Activated CD4-positive, alpha-beta T cell treated with anti-CD3 and anti-CD28 coated beads, Interleukin-2, amount 10 ng/mL, durations not matched to agents 24 days and 14 days (primary cell): ENCODE results near the gene ZFP36L2. TPM values are rescaled to one million over a fixed set of nuclear protein-coding genes. Genes with fewer than 3 reads are reported as not detected.
"Not testable (repeated sequence)": the region's sequence is repeated elsewhere in the genome, so short reads cannot be mapped to it uniquely, and the experiment has no call there.

Source experiments
- DNase-seq: peaks from one replicate; pipeline ENCODE4 v3.0.0; 2022
- H3K27ac Mint-ChIP-seq: one replicate; pipeline ENCODE4 v1.8.0; 2022; ENCODE audit warnings: mild to moderate bottlenecking, mixed read lengths
- H3K27me3 Mint-ChIP-seq: one replicate; pipeline ENCODE4 v1.8.0; 2022; ENCODE audit warnings: mixed read lengths
- H3K36me3 Mint-ChIP-seq: one replicate; pipeline ENCODE4 v1.8.0; 2022; ENCODE audit warnings: low read depth, mild to moderate bottlenecking, mixed read lengths
- H3K4me1 Mint-ChIP-seq: one replicate; pipeline ENCODE4 v1.8.0; 2021; ENCODE audit warnings: mixed read lengths
- H3K4me3 Mint-ChIP-seq: one replicate; pipeline ENCODE4 v1.8.0; 2022; ENCODE audit warnings: mild to moderate bottlenecking, moderate library complexity, mixed read lengths
- H3K9me3 Mint-ChIP-seq: one replicate; pipeline ENCODE4 v1.8.0; 2021; ENCODE audit warnings: mixed read lengths
- intact Hi-C: fragments of 100-400 bp; cut with micrococcal nuclease; formaldehyde crosslinking; loops from one replicate; pipeline ENCODE4 v1.15.1; 2023
- total RNA-seq: library from RNA; stranded (reverse); gene quantifications from 2 replicates; pipeline ENCODE4 v1.2.3, GENCODE V29; 2022

Gene ZFP36L2
- total RNA-seq, 1 donor from 2014 or later = 93.1 TPM

DNA sequence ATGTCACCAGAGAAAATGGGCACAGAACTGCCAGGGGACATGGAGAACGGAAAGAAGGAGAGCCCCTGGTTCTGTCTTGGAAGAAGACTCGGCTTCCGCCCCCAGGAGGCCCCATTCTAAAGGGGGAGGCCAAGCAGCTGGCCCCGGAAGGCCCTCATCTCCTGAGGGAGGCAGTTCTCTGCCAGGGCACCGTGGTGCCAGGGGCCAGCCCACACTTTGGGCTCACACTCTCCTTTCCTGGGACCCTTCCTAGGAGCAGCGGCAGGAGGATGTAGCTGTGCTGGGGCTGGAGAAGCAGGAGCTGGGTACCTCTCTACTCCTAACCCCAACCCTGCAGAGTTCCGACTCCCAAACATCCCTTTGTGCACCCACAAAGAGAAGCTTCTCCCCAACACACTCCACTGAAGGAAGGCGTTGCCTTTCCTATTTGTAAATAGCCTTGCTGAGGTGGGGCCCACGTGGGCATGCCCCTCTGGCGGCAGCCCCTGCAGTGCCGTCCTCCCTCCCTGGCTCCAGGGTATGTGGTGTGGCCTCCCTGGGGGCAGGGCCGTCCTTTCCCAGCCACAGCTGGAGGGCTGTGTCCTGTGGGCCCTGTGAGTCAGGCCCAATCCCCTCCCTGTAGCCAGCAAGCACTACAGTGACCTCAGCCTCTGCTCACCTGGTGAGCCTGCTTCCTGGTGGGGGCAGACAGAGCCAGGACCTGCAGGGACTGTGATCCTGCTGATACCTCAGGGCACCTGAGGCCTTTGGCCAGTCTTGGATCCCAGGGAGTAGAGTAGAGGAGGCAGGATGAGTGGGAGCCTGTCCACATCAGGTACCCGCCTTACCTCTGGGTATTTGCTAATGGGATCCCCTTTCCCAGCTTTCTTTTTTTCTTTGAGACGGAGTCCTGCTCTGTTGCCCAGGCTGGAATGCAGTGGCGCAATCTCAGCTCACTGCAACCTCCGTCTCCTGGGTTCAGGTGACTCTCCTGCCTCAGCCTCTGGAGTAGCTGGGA, 26.6 kb downstream of the ZFP36L2 start:
- Mint-ChIP-seq H3K27me3 (no peaks in the 10 kb centered on the region), H3K36me3 (no peaks in the 10 kb centered on the region), H3K4me1 (peaks cover 34% of the 10 kb centered on the region), H3K4me3 (no peak overlapping the region), H3K9me3 (no peaks in the 10 kb centered on the region), H3K27ac (no peak overlapping the region)
- no peak for DNase-seq
- intact Hi-C loops = no loop called here

DNA sequence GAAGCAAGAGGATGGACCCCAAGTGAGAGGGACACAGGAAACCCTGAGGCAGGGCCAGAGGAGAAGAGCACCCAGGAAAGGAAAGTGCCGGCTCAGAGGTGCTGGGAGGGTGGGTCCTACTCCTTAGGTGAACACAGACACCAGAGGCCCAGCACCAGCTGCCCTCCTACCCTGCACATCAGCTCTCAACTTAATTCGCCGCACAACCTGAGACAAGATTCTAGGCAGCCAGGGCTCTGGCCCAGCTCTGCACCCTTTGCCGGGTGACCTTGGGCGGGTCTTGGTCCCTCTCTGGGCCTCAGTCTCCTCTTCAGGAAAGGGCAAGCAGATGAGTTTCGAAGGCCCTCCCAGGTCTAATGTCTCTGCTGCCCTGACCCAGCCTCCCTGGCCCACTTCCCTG, 28.1 kb downstream of the ZFP36L2 start:
- Mint-ChIP-seq H3K27me3 (no peaks in the 10 kb centered on the region), H3K27ac (no peak overlapping the region), H3K36me3 (no peaks in the 10 kb centered on the region), H3K4me1 (peaks cover 49% of the 10 kb centered on the region), H3K4me3 (no peak overlapping the region), H3K9me3 (no peaks in the 10 kb centered on the region)
- intact Hi-C loops = no loop called here
- no peak for DNase-seq

DNA sequence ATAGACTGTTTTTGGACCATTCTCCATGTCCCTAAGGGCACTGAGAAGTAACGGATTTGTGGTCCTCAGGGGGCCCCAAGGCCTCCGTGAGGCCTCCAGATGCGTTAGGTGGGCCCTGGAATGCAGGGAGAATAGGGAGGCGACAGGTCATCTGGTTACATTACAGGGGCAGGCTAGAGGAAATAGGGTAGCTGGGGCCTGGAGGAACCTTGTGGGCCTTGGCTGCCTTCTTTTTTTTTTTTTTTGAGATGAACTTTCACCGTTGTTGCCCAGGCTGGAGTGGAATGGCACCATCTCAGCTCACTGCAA, 28.9 kb downstream of the ZFP36L2 start:
- H3K27me3 Mint-ChIP-seq = no peaks in the 10 kb centered on the region
- H3K4me3 Mint-ChIP-seq = peak overlapping the region; percentile 61
- peak overlapping the region; percentile 90 for H3K27ac Mint-ChIP-seq
- H3K36me3 Mint-ChIP-seq = no peaks in the 10 kb centered on the region
- intact Hi-C loops = no loop called here
- no peak for DNase-seq
- H3K9me3 Mint-ChIP-seq = no peaks in the 10 kb centered on the region
- H3K4me1 Mint-ChIP-seq = peaks cover 54% of the 10 kb centered on the region

DNA sequence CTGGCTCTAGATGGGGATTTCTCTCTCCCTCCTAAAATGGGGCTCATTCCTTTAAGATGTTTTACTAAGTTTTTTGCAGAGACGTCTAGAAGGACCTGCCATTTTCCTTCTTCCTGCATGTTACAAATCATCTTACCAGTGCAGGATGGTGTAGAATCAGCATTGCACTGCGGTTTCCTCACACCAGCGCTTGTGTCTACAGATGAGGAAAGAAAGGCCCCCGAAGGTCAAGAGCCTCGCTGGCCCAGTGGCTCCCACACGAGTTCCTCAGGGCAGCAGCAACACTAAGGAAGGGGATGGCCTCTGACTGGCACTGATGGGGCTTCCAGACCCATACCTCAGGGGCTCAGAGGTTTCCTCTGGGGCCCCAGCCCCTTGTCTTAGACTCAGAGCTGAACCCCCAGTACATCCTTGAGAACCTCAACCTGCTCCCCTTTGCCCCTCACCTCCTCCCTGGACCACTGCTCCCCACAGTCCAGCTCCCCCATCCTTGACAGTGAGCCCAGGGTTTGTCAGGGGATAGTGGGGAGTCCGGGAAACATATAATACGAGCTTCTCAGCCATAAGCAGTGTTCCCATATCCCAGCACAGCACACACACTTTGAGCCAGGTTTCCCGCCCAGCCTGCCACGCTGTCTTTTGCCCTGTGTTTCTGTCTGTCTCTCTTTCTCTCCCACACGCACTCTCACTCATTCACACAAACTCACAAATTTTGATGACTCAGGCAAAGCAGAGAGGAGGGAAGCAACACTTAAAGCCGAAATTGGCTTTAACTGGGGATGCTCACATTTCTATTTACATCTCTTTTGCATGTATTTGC, 29.4 kb downstream of the ZFP36L2 start:
- Mint-ChIP-seq H3K4me3 (peak overlapping the region; percentile 66), H3K4me1 (peaks cover 55% of the 10 kb centered on the region), H3K36me3 (no peaks in the 10 kb centered on the region), H3K27me3 (no peaks in the 10 kb centered on the region), H3K9me3 (no peaks in the 10 kb centered on the region), H3K27ac (peak overlapping the region; percentile 90)
- intact Hi-C loops = no loop called here
- DNase-seq = peak; percentile 67

- no peaks in the 10 kb centered on the region for H3K36me3 Mint-ChIP-seq
- DNase-seq = no peak
- peak overlapping the region; percentile 93 for H3K27ac Mint-ChIP-seq
- H3K9me3 Mint-ChIP-seq = no peaks in the 10 kb centered on the region
- peak overlapping the region; percentile 84 for H3K4me3 Mint-ChIP-seq
- intact Hi-C loops = no loop called here
- peaks cover 49% of the 10 kb centered on the region for H3K4me1 Mint-ChIP-seq
- no peaks in the 10 kb centered on the region for H3K27me3 Mint-ChIP-seq
Observed at GRCh38 chr2:43194121-43194869, 32.1 kb downstream of the ZFP36L2 start.

GRCh38 chr2:43193652-43194120, 32.7 kb downstream of the ZFP36L2 start:
- peak overlapping the region; percentile 84 for H3K4me3 Mint-ChIP-seq

DNA sequence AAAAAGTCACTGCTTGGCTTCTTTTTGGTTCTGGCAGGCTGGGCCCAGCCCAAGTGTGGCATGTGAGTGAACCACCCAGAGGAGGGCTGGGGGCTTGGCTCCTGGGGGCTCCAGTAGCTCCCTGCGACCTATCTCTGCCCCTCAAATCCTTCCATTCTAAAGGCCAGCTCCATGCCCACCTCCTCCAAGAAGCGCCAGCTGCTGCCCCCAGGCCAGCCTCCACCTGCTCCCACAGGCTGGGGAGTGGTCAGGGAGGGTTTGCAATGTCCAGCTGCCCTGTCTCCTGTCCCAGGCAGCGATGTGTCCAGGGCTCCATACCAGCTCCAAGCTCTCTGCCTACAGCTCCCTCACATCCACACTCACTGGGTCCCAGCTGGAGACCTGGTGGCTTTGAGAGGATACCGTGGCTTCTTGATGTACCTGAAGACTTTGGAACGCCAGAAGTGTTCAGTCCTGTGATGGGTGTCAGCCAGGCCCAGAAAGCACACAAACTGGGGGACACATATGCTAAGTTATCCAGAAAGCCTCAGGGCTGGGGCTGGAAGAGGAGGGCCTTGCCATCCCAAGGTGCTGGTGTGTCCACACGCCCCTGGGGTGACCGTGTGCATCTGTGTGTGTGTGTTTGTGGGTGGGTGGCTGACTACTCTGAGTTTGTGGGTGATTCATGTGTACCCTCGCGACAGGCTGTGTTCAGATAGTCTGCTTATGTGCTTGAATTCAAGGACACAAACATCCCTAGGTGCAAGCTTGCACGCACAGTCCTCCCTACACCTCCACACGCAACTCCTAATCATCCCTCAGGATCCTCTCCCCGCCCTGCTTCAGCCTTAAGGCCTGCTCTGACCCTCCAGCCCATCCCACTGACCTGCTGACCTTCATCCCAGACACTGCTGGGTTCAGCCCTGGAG, 33.4 kb downstream of the ZFP36L2 start:
- no peaks in the 10 kb centered on the region for H3K9me3 Mint-ChIP-seq
- H3K4me1 Mint-ChIP-seq = peaks cover 52% of the 10 kb centered on the region
- intact Hi-C loops = no loop called here
- no peaks in the 10 kb centered on the region for H3K27me3 Mint-ChIP-seq
- DNase-seq = no peak
- H3K4me3 Mint-ChIP-seq = peak overlapping the region; percentile 84
- no peaks in the 10 kb centered on the region for H3K36me3 Mint-ChIP-seq
- H3K27ac Mint-ChIP-seq = peak overlapping the region; percentile 93

More at GRCh38 chr2:43193652-43194120, 32.7 kb downstream of the ZFP36L2 start:
- Mint-ChIP-seq H3K4me1 (peaks cover 49% of the 10 kb centered on the region), H3K27me3 (no peaks in the 10 kb centered on the region), H3K9me3 (no peaks in the 10 kb centered on the region), H3K36me3 (no peaks in the 10 kb centered on the region), H3K27ac (peak overlapping the region; percentile 93)
- intact Hi-C loops = no loop called here
- no peak for DNase-seq

DNA sequence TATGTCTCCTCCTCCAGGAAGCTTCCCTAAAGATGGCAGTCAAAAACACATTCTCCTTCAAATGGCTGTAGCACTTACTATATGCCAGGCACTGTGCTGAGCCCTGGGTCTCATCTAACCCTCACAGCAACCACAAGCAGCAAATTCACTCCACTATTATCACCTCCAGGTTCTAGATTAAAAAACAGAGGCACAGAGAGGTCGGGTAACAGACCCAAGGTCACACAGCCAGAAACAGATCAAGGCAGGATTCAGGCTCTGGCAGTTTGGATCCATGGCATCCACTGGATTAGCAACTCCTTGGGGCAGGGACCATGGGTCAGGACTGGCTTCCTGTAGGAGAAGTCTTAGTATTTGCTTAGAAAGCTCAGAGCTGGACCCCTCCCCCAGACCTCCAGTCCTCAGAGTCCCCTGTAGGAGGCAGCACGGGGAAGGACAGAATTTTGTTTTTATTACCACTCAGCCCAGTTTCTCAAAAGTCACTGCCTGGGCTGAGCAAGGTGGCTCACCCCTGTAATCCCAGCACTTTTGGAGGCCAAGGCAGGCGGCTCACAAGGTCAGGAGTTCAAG, 34.4 kb downstream of the ZFP36L2 start:
- H3K4me1 Mint-ChIP-seq = peaks cover 50% of the 10 kb centered on the region
- H3K36me3 Mint-ChIP-seq = no peaks in the 10 kb centered on the region
- no peaks in the 10 kb centered on the region for H3K27me3 Mint-ChIP-seq
- intact Hi-C loops = no loop called here
- DNase-seq = peak; percentile 76
- H3K4me3 Mint-ChIP-seq = no peak overlapping the region
- no peaks in the 10 kb centered on the region for H3K9me3 Mint-ChIP-seq
- peak overlapping the region; percentile 68 for H3K27ac Mint-ChIP-seq

- peaks cover 46% of the 10 kb centered on the region for H3K4me1 Mint-ChIP-seq
- no peak overlapping the region for H3K4me3 Mint-ChIP-seq
- intact Hi-C loops = no loop called here
- H3K36me3 Mint-ChIP-seq = no peaks in the 10 kb centered on the region
- no peaks in the 10 kb centered on the region for H3K9me3 Mint-ChIP-seq
- no peaks in the 10 kb centered on the region for H3K27me3 Mint-ChIP-seq
- no peak for DNase-seq
- no peak overlapping the region for H3K27ac Mint-ChIP-seq
Observed at GRCh38 chr2:43190311-43191052, 35.9 kb downstream of the ZFP36L2 start.

DNA sequence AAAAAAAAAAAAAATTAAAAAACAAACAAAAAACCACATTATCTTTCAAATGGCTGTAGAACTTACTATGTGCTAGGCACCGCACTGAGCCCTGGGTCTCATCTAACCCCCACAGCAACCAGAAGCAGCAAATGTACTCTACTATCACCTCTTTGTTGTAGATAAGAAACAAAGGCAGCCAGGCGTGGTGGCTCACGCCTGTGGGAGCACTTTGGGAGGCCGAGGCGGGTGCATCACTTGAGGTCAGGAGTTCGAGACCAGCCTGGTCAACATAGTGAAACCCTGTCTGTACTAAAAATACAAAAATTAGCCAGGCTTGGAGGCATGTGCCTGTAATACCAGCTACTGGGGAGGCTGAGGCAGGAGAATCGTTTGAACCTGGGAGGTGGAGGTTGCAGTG, 36.5 kb downstream of the ZFP36L2 start:
- H3K9me3 Mint-ChIP-seq, intact Hi-C loops, H3K4me3 Mint-ChIP-seq, H3K27ac Mint-ChIP-seq, DNase-seq, H3K27me3 Mint-ChIP-seq, H3K36me3 Mint-ChIP-seq: not testable (repeated sequence)
- H3K4me1 Mint-ChIP-seq = peaks cover 48% of the 10 kb centered on the region

DNA sequence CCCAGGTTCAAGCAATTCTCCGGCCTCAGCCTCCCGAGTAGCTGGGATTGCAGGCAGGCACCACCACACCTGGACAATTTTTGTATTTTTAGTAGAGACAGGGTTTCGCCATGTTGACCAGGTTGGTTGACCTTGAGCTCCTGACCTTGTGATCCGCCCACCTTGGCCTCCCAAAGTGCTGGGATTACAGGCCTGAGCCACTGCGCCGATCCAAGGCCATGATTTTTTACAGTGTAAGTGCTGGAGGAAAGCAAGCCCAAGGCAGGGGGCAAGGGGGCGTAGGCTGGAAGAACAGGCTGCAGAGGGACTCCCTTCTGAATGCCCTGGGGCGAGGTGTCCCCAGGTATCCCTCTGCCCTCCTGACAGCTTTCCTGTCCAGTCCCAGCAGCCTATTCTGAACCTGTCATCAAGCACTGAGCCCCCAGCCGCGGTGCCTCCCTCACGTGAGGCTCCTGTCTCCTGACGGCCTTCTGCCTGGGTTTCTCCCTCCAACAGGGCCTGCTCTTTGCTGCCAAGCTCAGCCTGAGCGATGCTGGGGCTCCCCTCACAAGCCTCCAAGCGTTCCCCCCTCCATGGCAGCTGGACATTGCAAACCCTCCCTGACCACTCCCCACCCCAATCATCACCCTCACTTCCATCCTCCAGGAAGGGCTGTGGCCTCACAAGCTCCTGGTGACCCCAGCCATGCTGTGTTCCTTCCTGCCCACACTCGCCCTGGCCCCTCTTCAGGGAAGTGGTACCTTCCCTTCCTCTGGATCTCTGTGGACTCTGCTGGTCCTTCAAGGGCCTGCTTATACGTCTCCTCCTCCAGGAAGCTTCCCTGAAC, 37.6 kb downstream of the ZFP36L2 start:
- no peak overlapping the region for H3K4me3 Mint-ChIP-seq
- no peaks in the 10 kb centered on the region for H3K9me3 Mint-ChIP-seq
- DNase-seq = no peak
- H3K27me3 Mint-ChIP-seq = no peaks in the 10 kb centered on the region
- no peak overlapping the region for H3K27ac Mint-ChIP-seq
- H3K4me1 Mint-ChIP-seq = peaks cover 45% of the 10 kb centered on the region
- intact Hi-C loops = no loop called here
- H3K36me3 Mint-ChIP-seq = no peaks in the 10 kb centered on the region
